Endodermal cell (in vitro differentiated cells): ENCODE results near the gene TOP2B. TPM values are rescaled to one million over a fixed set of nuclear protein-coding genes. Genes with fewer than 3 reads are reported as not detected.

Experiments
- DNase-seq: peaks from one replicate; pipeline ENCODE4 v3.0.0-alpha.2; 2017
- H3K27ac ChIP-seq: 2 replicates; pipeline ENCODE4 v1.5.1; 2013; ENCODE audit warnings: mild to moderate bottlenecking, low read depth, low read length, moderate library complexity
- H3K27me3 ChIP-seq: 2 replicates; pipeline ENCODE4 v1.6.1; 2013; ENCODE audit warnings: mild to moderate bottlenecking, low read length, moderate library complexity; ENCODE audit not compliant: insufficient read depth, control insufficient read depth, poor library complexity, severe bottlenecking
- H3K36me3 ChIP-seq: 2 replicates; pipeline ENCODE4 v1.7.0; 2013; ENCODE audit warnings: mild to moderate bottlenecking, low read length, moderate library complexity; ENCODE audit not compliant: control insufficient read depth, insufficient read depth
- H3K4me1 ChIP-seq: one replicate; pipeline ENCODE4 v1.7.0; 2013; ENCODE audit warnings: low read length; ENCODE audit not compliant: control insufficient read depth, insufficient read depth
- H3K4me3 ChIP-seq: 2 replicates; pipeline ENCODE4 v1.5.1; 2013; ENCODE audit warnings: mild to moderate bottlenecking, low read length, moderate library complexity
- H3K9ac ChIP-seq: 2 replicates; pipeline ENCODE4 v1.6.1; 2013; ENCODE audit warnings: mild to moderate bottlenecking, low read length, moderate library complexity; ENCODE audit not compliant: poor library complexity, severe bottlenecking; ENCODE audit errors: extremely low read depth
- H3K9me3 ChIP-seq: 2 replicates; pipeline ENCODE4 v1.6.1; 2013; ENCODE audit warnings: mild to moderate bottlenecking, low read length, moderate library complexity; ENCODE audit not compliant: control insufficient read depth
- H3K27ac Mint-ChIP-seq: 2 replicates; pipeline ENCODE4 v1.8.0; 2020; ENCODE audit warnings: mixed read lengths
- H3K27me3 Mint-ChIP-seq: 2 replicates; pipeline ENCODE4 v1.8.0; 2021; ENCODE audit warnings: mild to moderate bottlenecking, mixed read lengths; ENCODE audit not compliant: insufficient read depth
- H3K36me3 Mint-ChIP-seq: 2 replicates; pipeline ENCODE4 v1.8.0; 2020; ENCODE audit warnings: low read depth, mixed read lengths
- H3K4me1 Mint-ChIP-seq: 2 replicates; pipeline ENCODE4 v1.8.0; 2020; ENCODE audit warnings: mixed read lengths
- H3K4me3 Mint-ChIP-seq: 2 replicates; pipeline ENCODE4 v1.8.0; 2020; ENCODE audit warnings: mild to moderate bottlenecking, moderate library complexity, mixed read lengths
- H3K9me3 Mint-ChIP-seq: 2 replicates; pipeline ENCODE4 v1.8.0; 2020; ENCODE audit warnings: mild to moderate bottlenecking, mixed read lengths
- WGBS, 2 experiments: methylation state at CpG; one replicate each; pipeline versions ENCODE4 v1.1.5 to v1.1.7; 2013; ENCODE audit warnings: missing lambda C conversion rate in 2 of 2, mixed read lengths in 1 of 2; ENCODE audit not compliant: insufficient coverage in 1 of 2, insufficient read length in 1 of 2; 5-methylcytosine and 5-hydroxymethylcytosine counted together
- total RNA-seq, 2 donors: library from RNA; stranded (reverse); fragmentation: NEBNext Ultra II Directional in 1 of 2; extraction: Animal tissue kit (Norgen Biotek cat#: 25700) in 1 of 2; gene quantifications; 2 replicates in 1 of 2; 3 replicates in 1 of 2; pipeline ENCODE4 v1.2.1, GENCODE V29; 2021
- TF ChIP-seq, protein P1 (sequence below): fragments of 200-600 bp; sonication (generic); conservative IDR thresholded peaks from 2 replicates; pipeline ENCODE4 v1.5.0; 2021; ENCODE audit warnings: antibody characterized with exemption, mild to moderate bottlenecking

TOP2B gene
- total RNA-seq, 2 donors from 2014 or later = 182 to 209 TPM

DNA sequence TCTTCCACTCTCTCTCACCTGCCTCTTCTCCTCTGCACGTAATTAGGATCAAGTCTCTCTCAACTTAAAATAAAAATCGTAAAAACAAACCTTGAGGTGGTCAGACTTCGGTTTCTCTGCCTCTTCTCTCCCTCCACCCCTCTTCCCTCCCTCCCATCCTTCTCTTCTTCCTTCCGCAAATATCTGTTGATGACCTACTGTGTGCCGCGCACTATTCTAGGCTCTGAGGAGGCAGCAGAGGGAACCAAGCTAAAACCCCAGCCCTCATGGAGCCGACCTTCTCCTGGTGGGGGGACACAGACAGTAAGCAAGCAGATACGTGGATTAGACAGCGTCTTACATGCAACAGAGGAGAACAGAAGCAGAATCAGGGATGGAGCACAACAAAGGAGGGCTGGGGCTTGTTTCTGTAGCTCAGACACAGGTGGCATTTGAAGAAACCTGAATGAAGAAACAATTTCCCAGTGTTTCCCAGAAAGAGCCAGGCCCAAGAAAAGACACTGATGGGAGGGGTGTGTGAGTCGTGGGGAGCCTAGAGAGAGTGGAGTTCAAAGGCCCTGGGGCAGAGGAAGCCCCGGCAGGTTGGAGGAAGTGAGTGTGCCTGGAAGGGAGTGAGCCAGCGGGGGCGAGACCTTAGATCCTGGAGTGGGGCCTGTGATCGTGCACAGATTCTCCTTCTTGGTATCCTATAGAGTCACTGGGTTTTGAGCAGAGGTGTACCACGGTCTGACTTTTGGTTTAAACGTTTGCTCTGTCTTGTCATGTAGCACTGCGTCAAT is 80.5 kb downstream of the TOP2B start:
- Mint-ChIP-seq H3K4me3 (no peak overlapping the region), H3K27me3 (peaks cover 2% of the 10 kb centered on the region), H3K9me3 (no peaks in the 10 kb centered on the region), H3K4me1 (no peaks in the 10 kb centered on the region), H3K36me3 (peaks cover 60% of the 10 kb centered on the region), H3K27ac (no peak overlapping the region)
- TF ChIP-seq, protein P1, sequence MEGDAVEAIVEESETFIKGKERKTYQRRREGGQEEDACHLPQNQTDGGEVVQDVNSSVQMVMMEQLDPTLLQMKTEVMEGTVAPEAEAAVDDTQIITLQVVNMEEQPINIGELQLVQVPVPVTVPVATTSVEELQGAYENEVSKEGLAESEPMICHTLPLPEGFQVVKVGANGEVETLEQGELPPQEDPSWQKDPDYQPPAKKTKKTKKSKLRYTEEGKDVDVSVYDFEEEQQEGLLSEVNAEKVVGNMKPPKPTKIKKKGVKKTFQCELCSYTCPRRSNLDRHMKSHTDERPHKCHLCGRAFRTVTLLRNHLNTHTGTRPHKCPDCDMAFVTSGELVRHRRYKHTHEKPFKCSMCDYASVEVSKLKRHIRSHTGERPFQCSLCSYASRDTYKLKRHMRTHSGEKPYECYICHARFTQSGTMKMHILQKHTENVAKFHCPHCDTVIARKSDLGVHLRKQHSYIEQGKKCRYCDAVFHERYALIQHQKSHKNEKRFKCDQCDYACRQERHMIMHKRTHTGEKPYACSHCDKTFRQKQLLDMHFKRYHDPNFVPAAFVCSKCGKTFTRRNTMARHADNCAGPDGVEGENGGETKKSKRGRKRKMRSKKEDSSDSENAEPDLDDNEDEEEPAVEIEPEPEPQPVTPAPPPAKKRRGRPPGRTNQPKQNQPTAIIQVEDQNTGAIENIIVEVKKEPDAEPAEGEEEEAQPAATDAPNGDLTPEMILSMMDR = no peak
- DNase-seq = peak; percentile 39
- H3K4me3 ChIP-seq = no peak overlapping the region
- WGBS, 2 experiments = 92 to 93% methylated on average over 13 to 17 of the region's 17 CpGs
- peaks cover 46% of the 10 kb centered on the region for H3K36me3 ChIP-seq
- no peaks in the 10 kb centered on the region for H3K27me3 ChIP-seq
- no peaks in the 10 kb centered on the region for H3K9me3 ChIP-seq
- H3K4me1 ChIP-seq = no peaks in the 10 kb centered on the region
- H3K9ac ChIP-seq = no peak overlapping the region
- no peak overlapping the region for H3K27ac ChIP-seq

DNA sequence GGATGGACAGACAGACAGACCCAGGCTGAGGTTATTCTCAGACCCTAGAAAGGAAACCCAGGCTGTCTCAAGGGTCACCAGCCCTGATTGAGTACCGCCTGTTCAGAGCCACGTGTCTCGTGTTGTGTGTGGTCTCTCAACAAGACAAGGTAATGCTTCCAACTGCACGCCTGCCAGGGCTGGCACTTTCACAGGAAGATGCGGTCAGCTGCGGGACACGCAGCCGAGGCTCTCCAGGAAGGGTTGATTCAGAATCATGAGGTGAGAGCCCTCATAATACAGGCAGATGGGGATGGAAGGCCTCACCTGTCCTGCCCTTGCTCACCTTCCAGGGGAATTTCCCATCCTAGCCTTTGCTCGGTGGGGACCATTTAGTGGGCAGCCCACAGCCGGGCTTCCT is 81.4 kb downstream of the TOP2B start:
- Mint-ChIP-seq H3K9me3 (no peaks in the 10 kb centered on the region), H3K27me3 (peaks cover 2% of the 10 kb centered on the region), H3K4me3 (no peak overlapping the region), H3K4me1 (no peaks in the 10 kb centered on the region), H3K36me3 (peaks cover 57% of the 10 kb centered on the region), H3K27ac (no peak overlapping the region)
- Histone ChIP-seq H3K4me1 (no peaks in the 10 kb centered on the region), H3K9ac (no peak overlapping the region), H3K36me3 (peaks cover 43% of the 10 kb centered on the region), H3K27me3 (no peaks in the 10 kb centered on the region), H3K27ac (no peak overlapping the region), H3K4me3 (no peak overlapping the region), H3K9me3 (no peaks in the 10 kb centered on the region)
- WGBS, 2 experiments = 96 to 97% methylated on average over 9 to 10 of the region's 10 CpGs
- TF ChIP-seq, protein P1 = no peak
- peak; percentile 41 for DNase-seq

DNA sequence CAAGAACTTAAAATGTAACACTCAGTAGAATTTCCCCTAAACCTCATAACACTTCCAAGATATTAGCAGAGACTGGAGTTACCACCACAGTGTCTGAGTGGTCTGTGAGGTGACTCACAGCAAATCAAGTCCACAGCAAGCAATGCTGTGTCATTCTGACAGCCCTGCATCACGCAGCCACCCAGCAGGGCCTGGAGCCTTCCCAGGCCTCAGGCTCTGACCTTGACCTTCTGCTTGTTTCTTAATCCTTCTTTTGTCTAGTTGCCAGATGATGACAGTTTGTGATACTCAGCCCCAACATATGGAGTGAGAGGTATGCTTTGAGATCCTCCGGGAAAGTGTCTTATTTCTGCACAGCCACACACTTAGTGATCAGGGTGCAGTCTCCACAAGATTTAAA is 82.5 kb downstream of the TOP2B start:
- H3K4me1 ChIP-seq = no peaks in the 10 kb centered on the region
- H3K4me3 Mint-ChIP-seq = no peak overlapping the region
- 88% methylated on average over 2 of the region's 2 CpGs; no CpG with 5 or more reads in 1 of the 2 experiments for WGBS, 2 experiments

More for the DNA sequence above, 82.5 kb downstream of the TOP2B start:
- H3K36me3 ChIP-seq = peaks cover 40% of the 10 kb centered on the region
- no peaks in the 10 kb centered on the region for H3K27me3 ChIP-seq
- Mint-ChIP-seq H3K27ac (no peak overlapping the region), H3K36me3 (peaks cover 50% of the 10 kb centered on the region), H3K4me1 (no peaks in the 10 kb centered on the region), H3K9me3 (no peaks in the 10 kb centered on the region), H3K27me3 (peaks cover 2% of the 10 kb centered on the region)
- TF ChIP-seq, protein P1 = no peak
- peak; percentile 67 for DNase-seq
- no peaks in the 10 kb centered on the region for H3K9me3 ChIP-seq
- H3K27ac ChIP-seq = no peak overlapping the region
- no peak overlapping the region for H3K4me3 ChIP-seq
- no peak overlapping the region for H3K9ac ChIP-seq
